A549 (cell line): ENCODE measurements around the gene CCNB2. TPM values are rescaled to one million over a fixed set of nuclear protein-coding genes. Genes with fewer than 3 reads are reported as not detected.
"Not testable (repeated sequence)": the region's sequence is repeated elsewhere in the genome, so short reads cannot be mapped to it uniquely, and the experiment has no call there.

ENCODE experiments used
- ATAC-seq, 2 experiments: fragments of 200-7000 bp in 1 of 2; fragments of >200 bp in 1 of 2; cut with Nextera tagmentation in 1 of 2; cut with Tn5 transposase in 1 of 2; 3 replicates each; pipeline versions ENCODE4 v1.8.0 to v1.9.1; 2018 to 2020; ENCODE audit warnings: mild to moderate bottlenecking in 1 of 2, moderate library complexity in 1 of 2
- CTCF ChIA-PET: fragments of 300-600 bp; sonication (Branson Sonifier 250); formaldehyde crosslinking; extraction: SDS; loops from one replicate; lab custom pipeline; 2021; ENCODE audit warnings: antibody characterized with exemption, inconsistent platforms; lab: Yijun Ruan, JAX
- POLR2A ChIA-PET: fragments of 350-600 bp; formaldehyde crosslinking; extraction: SDS; loops from one replicate; lab custom pipeline; 2021; ENCODE audit warnings: antibody characterized with exemption, inconsistent platforms; lab: Yijun Ruan, JAX
- DNase-seq, 2 experiments: peaks; one replicate each; pipeline versions ENCODE4 v3.0.0 to v3.0.0-alpha.2; 2011 to 2016; ENCODE audit warnings: low read depth in 1 of 2, low spot score in 1 of 2
- FAIRE-seq: peaks from 2 replicates; lab custom pipeline; 2011; peaks lifted over from hg19 to GRCh38; lab: Jason Lieb, UNC
- H3K27ac ChIP-seq, 2 experiments: fragments of >200 bp; sonication (Bioruptor Twin); formaldehyde crosslinking; 3 replicates each; pipeline ENCODE4 v1.5.1; 2016 to 2017
- H3K4me1 ChIP-seq: fragments of >200 bp; sonication (Bioruptor Twin); formaldehyde crosslinking; 3 replicates; pipeline ENCODE4 v1.6.1; 2016
- H3K4me2 ChIP-seq: fragments of >200 bp; sonication (Bioruptor Twin); formaldehyde crosslinking; 3 replicates; pipeline ENCODE4 v1.6.1; 2016
- H3K4me3 ChIP-seq: fragments of >200 bp; sonication (Bioruptor Twin); formaldehyde crosslinking; 3 replicates; pipeline ENCODE4 v1.5.1; 2016
- H3K9me3 ChIP-seq: fragments of >200 bp; sonication (Bioruptor Twin); formaldehyde crosslinking; 3 replicates; pipeline ENCODE4 v1.6.1; 2016
- CTCF ChIP-seq: fragments of >200 bp; sonication (Bioruptor Twin); formaldehyde crosslinking; IDR thresholded peaks from 3 replicates; pipeline ENCODE4 v1.5.1; 2016
- EHF ChIP-seq: fragments of 250-450 bp; sonication (Bioruptor Pico); IDR thresholded peaks from 2 replicates; pipeline ENCODE4 v1.5.0; 2020; ENCODE audit warnings: mild to moderate bottlenecking
- EP300 ChIP-seq, 2 experiments: fragments of >200 bp; sonication (Bioruptor Twin); formaldehyde crosslinking; IDR thresholded peaks; 2 replicates in 1 of 2; 3 replicates in 1 of 2; pipeline ENCODE4 v1.6.1; 2016 to 2017
- FOSL2 ChIP-seq, 2 experiments: fragments of 450-650 bp in 1 of 2; fragments of >200 bp in 1 of 2; sonication (Bioruptor Twin) in 1 of 2; formaldehyde crosslinking; IDR thresholded peaks; 2 replicates each; pipeline versions ENCODE4 v1.5.0 to v1.6.1; 2016 to 2020; ENCODE audit warnings: mild to moderate bottlenecking in 1 of 2, moderate library complexity in 1 of 2
- GATA3 ChIP-seq: IDR thresholded peaks from 2 replicates; pipeline ENCODE4 v1.6.1; 2012; ENCODE audit warnings: borderline replicate concordance
- HDAC2 ChIP-seq: fragments of 200-600 bp; sonication (generic); IDR thresholded peaks from 2 replicates; pipeline ENCODE4 v1.6.1; 2016
- HOXB13 ChIP-seq: fragments of 250-450 bp; sonication (Bioruptor Pico); IDR thresholded peaks from 2 replicates; pipeline ENCODE4 v1.5.0; 2020; ENCODE audit warnings: low read depth, mild to moderate bottlenecking, moderate library complexity
- NPAS2 ChIP-seq: fragments of 250-450 bp; sonication (Bioruptor Pico); IDR thresholded peaks from 2 replicates; pipeline ENCODE4 v1.8.0; 2022; ENCODE audit warnings: mild to moderate bottlenecking, moderate library complexity, borderline replicate concordance
- PBX3 ChIP-seq: IDR thresholded peaks from 2 replicates; pipeline ENCODE4 v1.6.1; 2012
- PHF8 ChIP-seq: fragments of 200-600 bp; sonication (generic); IDR thresholded peaks from 2 replicates; pipeline ENCODE4 v1.6.1; 2016; ENCODE audit warnings: low read depth, mild to moderate bottlenecking, antibody characterized with exemption, moderate library complexity, borderline replicate concordance
- POLR2AphosphoS2 ChIP-seq: conservative IDR thresholded peaks from 2 replicates; pipeline ENCODE4 v1.6.1; 2012; ENCODE audit warnings: low read length, improper control_type of control experiment, inconsistent platforms
- RAD21 ChIP-seq, 2 experiments: fragments of >200 bp in 1 of 2; sonication (Bioruptor Twin) in 1 of 2; formaldehyde crosslinking in 1 of 2; IDR thresholded peaks in 1 of 2; conservative IDR thresholded peaks in 1 of 2; 2 replicates in 1 of 2; 3 replicates in 1 of 2; pipeline ENCODE4 v1.6.1; 2012 to 2018; ENCODE audit warnings: inconsistent platforms in 1 of 2
- RCOR1 ChIP-seq: fragments of 150-350 bp; IDR thresholded peaks from 2 replicates; pipeline ENCODE4 v1.6.1; 2014; ENCODE audit warnings: antibody characterized with exemption, low read length, low read depth
- RFX5 ChIP-seq: fragments of 450-650 bp; IDR thresholded peaks from 2 replicates; pipeline ENCODE4 v1.7.1; 2014; ENCODE audit warnings: antibody characterized with exemption, mild to moderate bottlenecking, moderate library complexity
- TFCP2L1 ChIP-seq: fragments of 250-450 bp; sonication (Bioruptor Pico); IDR thresholded peaks from 2 replicates; pipeline ENCODE4 v1.5.0; 2021; ENCODE audit warnings: mild to moderate bottlenecking
- TP53 ChIP-seq: fragments of 250-450 bp; sonication (Bioruptor Pico); IDR thresholded peaks from 2 replicates; pipeline ENCODE4 v1.5.0; 2021; ENCODE audit warnings: mild to moderate bottlenecking, moderate library complexity
- ZC3H11A ChIP-seq: fragments of 450-650 bp; IDR thresholded peaks from 2 replicates; pipeline ENCODE4 v1.6.1; 2014; ENCODE audit warnings: antibody characterized with exemption, mild to moderate bottlenecking
- WGBS: methylation state at CpG from one replicate; pipeline ENCODE4 v1.1.6; 2017; ENCODE audit errors: missing lambda C conversion rate; 5-methylcytosine and 5-hydroxymethylcytosine counted together
- polyA plus RNA-seq, 4 experiments: library from polyadenylated mRNA; depleted of rRNA in 3 of 4; stranded (reverse); fragments of >200 nt; fragmentation: RNase III in 1 of 4; extraction: RNeasy Plus Mini Kit Qiagen cat#74134 plus additional on column Dnase treatment in 1 of 4; gene quantifications; 2 replicates in 3 of 4; 3 replicates in 1 of 4; pipeline ENCODE4 v1.2.3, GENCODE V29; 2011 to 2017
- TF ChIP-seq, protein P1 (sequence below): fragments of 450-650 bp; IDR thresholded peaks from 2 replicates; pipeline ENCODE4 v1.6.1; 2014; ENCODE audit warnings: antibody characterized with exemption
- TF ChIP-seq, protein P2 (sequence below): fragments of >200 bp; sonication (Bioruptor Twin); formaldehyde crosslinking; IDR thresholded peaks from 3 replicates; pipeline ENCODE4 v1.6.1; 2016
- TF ChIP-seq, protein P3 (sequence below): fragments of 250-450 bp; sonication (Bioruptor Pico); IDR thresholded peaks from 2 replicates; pipeline ENCODE4 v1.5.0; 2020; ENCODE audit warnings: low read depth, mild to moderate bottlenecking, moderate library complexity

Gene CCNB2
- polyA plus RNA-seq, 2 of the 4 experiments (the other 2 are of a cell fraction), result 91.1 to 144 TPM

GRCh38 chr15:59143281-59143680 lies 38.3 kb downstream of the CCNB2 start:
- ChIA-PET POLR2A (no interaction called here), CTCF (interaction anchor here (1.1 to 1.6 kb wide), 5 partner anchors 9 to 358 kb away, joined by 3 to 4 read pairs (median 4); no protein-coding TSS in a partner anchor)
- ATAC-seq (no peak), FAIRE-seq (no peak), DNase-seq (no peak)
- 91% methylated on average over 5 of the region's 5 CpGs for WGBS
- H3K9me3 ChIP-seq, result no peaks in the 10 kb centered on the region
- no peak overlapping the region for H3K4me3 ChIP-seq
- no peak overlapping the region for H3K27ac ChIP-seq
- H3K4me1 ChIP-seq, result peaks cover 17% of the 10 kb centered on the region; the same call in 2 of the 3 replicates
- TF ChIP-seq TFCP2L1 (CRISPR knock-in tag) (no peak), RCOR1 (no peak), NPAS2 (CRISPR knock-in tag) (no peak), EP300 (IDR thresholded peaks at IDR 0.05) (no peak), TP53 (CRISPR knock-in tag) (no peak), ZC3H11A (no peak), HDAC2 (no peak), RFX5 (no peak), GATA3 (no peak), EHF (CRISPR knock-in tag) (no peak), PHF8 (no peak), HOXB13 (CRISPR knock-in tag) (no peak), POLR2AphosphoS2 (no peak), FOSL2 (IDR thresholded peaks at IDR 0.05) (no peak), FOSL2 (CRISPR knock-in tag; IDR thresholded peaks at IDR 0.05) (no peak), PBX3 (no peak)
- TF ChIP-seq, protein P1, sequence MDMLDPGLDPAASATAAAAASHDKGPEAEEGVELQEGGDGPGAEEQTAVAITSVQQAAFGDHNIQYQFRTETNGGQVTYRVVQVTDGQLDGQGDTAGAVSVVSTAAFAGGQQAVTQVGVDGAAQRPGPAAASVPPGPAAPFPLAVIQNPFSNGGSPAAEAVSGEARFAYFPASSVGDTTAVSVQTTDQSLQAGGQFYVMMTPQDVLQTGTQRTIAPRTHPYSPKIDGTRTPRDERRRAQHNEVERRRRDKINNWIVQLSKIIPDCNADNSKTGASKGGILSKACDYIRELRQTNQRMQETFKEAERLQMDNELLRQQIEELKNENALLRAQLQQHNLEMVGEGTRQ, result no peak
- TF ChIP-seq, protein P2, sequence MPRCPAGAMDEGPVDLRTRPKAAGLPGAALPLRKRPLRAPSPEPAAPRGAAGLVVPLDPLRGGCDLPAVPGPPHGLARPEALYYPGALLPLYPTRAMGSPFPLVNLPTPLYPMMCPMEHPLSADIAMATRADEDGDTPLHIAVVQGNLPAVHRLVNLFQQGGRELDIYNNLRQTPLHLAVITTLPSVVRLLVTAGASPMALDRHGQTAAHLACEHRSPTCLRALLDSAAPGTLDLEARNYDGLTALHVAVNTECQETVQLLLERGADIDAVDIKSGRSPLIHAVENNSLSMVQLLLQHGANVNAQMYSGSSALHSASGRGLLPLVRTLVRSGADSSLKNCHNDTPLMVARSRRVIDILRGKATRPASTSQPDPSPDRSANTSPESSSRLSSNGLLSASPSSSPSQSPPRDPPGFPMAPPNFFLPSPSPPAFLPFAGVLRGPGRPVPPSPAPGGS, result no peak
- TF ChIP-seq, protein P3, sequence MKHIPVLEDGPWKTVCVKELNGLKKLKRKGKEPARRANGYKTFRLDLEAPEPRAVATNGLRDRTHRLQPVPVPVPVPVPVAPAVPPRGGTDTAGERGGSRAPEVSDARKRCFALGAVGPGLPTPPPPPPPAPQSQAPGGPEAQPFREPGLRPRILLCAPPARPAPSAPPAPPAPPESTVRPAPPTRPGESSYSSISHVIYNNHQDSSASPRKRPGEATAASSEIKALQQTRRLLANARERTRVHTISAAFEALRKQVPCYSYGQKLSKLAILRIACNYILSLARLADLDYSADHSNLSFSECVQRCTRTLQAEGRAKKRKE (CRISPR knock-in tag), result no peak
- H3K4me2 ChIP-seq, result no peak overlapping the region

GRCh38 chr15:59144594-59144993 lies 39.6 kb downstream of the CCNB2 start:
- 91% methylated on average over 10 of the region's 10 CpGs for WGBS
- TF ChIP-seq RAD21 (conservative IDR thresholded peaks at IDR 0.05 in 1 of 2, IDR thresholded peaks at IDR 0.05 in 1 of 2), result peak; percentile 35 to 51; a peak in 3 of 5 replicates
- TF ChIP-seq CTCF, result peak; percentile 20; the same call in 2 of the 3 replicates
- TF ChIP-seq, all 56 proteins: peak for 2; not testable (repeated sequence) for 54

More at GRCh38 chr15:59144594-59144993, 39.6 kb downstream of the CCNB2 start:
- H3K4me2 ChIP-seq, DNase-seq, H3K9me3 ChIP-seq, POLR2A ChIA-PET, H3K4me3 ChIP-seq, FAIRE-seq, ATAC-seq, H3K27ac ChIP-seq: not testable (repeated sequence)
- CTCF ChIA-PET, result interaction anchor here (1.0 to 2.4 kb wide), 3 partner anchors 12 to 356 kb away, joined by 4 to 6 read pairs (median 6); no protein-coding TSS in a partner anchor
- H3K4me1 ChIP-seq, result peaks cover 26% of the 10 kb centered on the region; the same call in 2 of the 3 replicates
